Measurements from ENCODE around the gene CDY1B. TPM values are rescaled to one million over a fixed set of nuclear protein-coding genes. Genes with fewer than 3 reads are reported as not detected.
"Not testable (repeated sequence)": the region's sequence is repeated elsewhere in the genome, so short reads cannot be mapped to it uniquely, and the experiment has no call there.

CDY1B gene, protein sequence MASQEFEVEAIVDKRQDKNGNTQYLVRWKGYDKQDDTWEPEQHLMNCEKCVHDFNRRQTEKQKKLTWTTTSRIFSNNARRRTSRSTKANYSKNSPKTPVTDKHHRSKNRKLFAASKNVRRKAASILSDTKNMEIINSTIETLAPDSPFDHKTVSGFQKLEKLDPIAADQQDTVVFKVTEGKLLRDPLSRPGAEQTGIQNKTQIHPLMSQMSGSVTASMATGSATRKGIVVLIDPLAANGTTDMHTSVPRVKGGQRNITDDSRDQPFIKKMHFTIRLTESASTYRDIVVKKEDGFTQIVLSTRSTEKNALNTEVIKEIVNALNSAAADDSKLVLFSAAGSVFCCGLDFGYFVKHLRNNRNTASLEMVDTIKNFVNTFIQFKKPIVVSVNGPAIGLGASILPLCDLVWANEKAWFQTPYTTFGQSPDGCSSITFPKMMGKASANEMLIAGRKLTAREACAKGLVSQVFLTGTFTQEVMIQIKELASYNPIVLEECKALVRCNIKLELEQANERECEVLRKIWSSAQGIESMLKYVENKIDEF
- total RNA-seq, result not detected
- polyA plus RNA-seq, result not detected
- long read RNA-seq, donor 1, result 0 reads
- long read RNA-seq, donor 2, result 0 reads

DNA sequence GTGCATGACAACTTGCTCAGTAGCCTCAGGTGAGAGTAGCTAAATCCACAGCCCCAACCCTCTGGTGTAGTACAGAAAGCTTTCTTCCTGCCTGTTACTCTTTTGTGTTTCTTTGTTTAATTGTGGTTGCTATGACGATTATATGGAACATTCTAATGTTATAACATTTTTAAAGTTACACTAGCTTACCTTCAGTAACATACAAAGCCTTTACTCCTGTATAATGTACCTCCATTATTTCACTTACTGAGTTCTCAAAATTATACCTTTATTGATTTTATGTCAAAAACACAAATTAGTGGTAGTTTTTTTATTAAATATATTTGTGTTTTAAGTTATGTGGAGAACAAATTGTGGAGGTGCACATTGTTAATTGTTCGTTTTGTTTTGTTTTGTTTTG, at the start of gene CDY1B:
Gene CDY1B, minus strand, starts transcription at position 101 of the 400 bp plus-strand sequence. CDS start 331 bp downstream, outside the sequence.
- H3K36me3 ChIP-seq (ENCODE audit: control insufficient read depth in 1 of 2, insufficient read depth in 2 of 2, low read length in 1 of 2); H3K27ac ChIP-seq (ENCODE audit: low read depth in 1 of 2, low read length in 2 of 2); ATAC-seq (ENCODE audit: low FRiP score); H3K27me3 ChIP-seq (ENCODE audit: control insufficient read depth in 1 of 2, insufficient read depth in 2 of 2, low read length in 1 of 2); intact Hi-C loops (cut with DNase I); H3K4me3 ChIP-seq (ENCODE audit: low read length in 2 of 2); H3K9me3 ChIP-seq (ENCODE audit: control insufficient read depth, low read length); H3K4me1 ChIP-seq (ENCODE audit: control insufficient read depth in 1 of 2, insufficient read depth in 2 of 2, low read length in 2 of 2); DNase-seq: not testable (repeated sequence)
- WGBS, 2 donors, result no CpG with 5 or more reads among the region's 2 CpGs

- intact Hi-C loops (cut with DNase I); H3K4me3 ChIP-seq (ENCODE audit: low read length in 2 of 2); H3K36me3 ChIP-seq (ENCODE audit: control insufficient read depth in 1 of 2, insufficient read depth in 2 of 2, low read length in 1 of 2); DNase-seq; ATAC-seq (ENCODE audit: low FRiP score); H3K4me1 ChIP-seq (ENCODE audit: control insufficient read depth in 1 of 2, insufficient read depth in 2 of 2, low read length in 2 of 2); H3K27me3 ChIP-seq (ENCODE audit: control insufficient read depth in 1 of 2, insufficient read depth in 2 of 2, low read length in 1 of 2); H3K27ac ChIP-seq (ENCODE audit: low read depth in 1 of 2, low read length in 2 of 2); H3K9me3 ChIP-seq (ENCODE audit: control insufficient read depth, low read length): not testable (repeated sequence)
These were observed 1.7 kb upstream of the CDY1B start for GRCh38 chrY:24049525-24049924.

- no CpG with 5 or more reads among the region's 3 CpGs for WGBS, 2 donors
- H3K9me3 ChIP-seq (ENCODE audit: control insufficient read depth, low read length); H3K27me3 ChIP-seq (ENCODE audit: control insufficient read depth in 1 of 2, insufficient read depth in 2 of 2, low read length in 1 of 2); H3K4me3 ChIP-seq (ENCODE audit: low read length in 2 of 2); intact Hi-C loops (cut with DNase I); ATAC-seq (ENCODE audit: low FRiP score); H3K4me1 ChIP-seq (ENCODE audit: control insufficient read depth in 1 of 2, insufficient read depth in 2 of 2, low read length in 2 of 2); H3K36me3 ChIP-seq (ENCODE audit: control insufficient read depth in 1 of 2, insufficient read depth in 2 of 2, low read length in 1 of 2); H3K27ac ChIP-seq (ENCODE audit: low read depth in 1 of 2, low read length in 2 of 2); DNase-seq: not testable (repeated sequence)
These were observed 4.6 kb downstream of the CDY1B start for GRCh38 chrY:24043209-24043608.

GRCh38 chrY:24039008-24039718, 8.7 kb downstream of the CDY1B start:
- H3K27ac ChIP-seq (ENCODE audit: low read depth in 1 of 2, low read length in 2 of 2); ATAC-seq (ENCODE audit: low FRiP score); intact Hi-C loops (cut with DNase I); H3K4me3 ChIP-seq (ENCODE audit: low read length in 2 of 2); H3K9me3 ChIP-seq (ENCODE audit: control insufficient read depth, low read length); H3K27me3 ChIP-seq (ENCODE audit: control insufficient read depth in 1 of 2, insufficient read depth in 2 of 2, low read length in 1 of 2); DNase-seq; H3K36me3 ChIP-seq (ENCODE audit: control insufficient read depth in 1 of 2, insufficient read depth in 2 of 2, low read length in 1 of 2); H3K4me1 ChIP-seq (ENCODE audit: control insufficient read depth in 1 of 2, insufficient read depth in 2 of 2, low read length in 2 of 2): not testable (repeated sequence)
- no CpG with 5 or more reads among the region's 4 CpGs for WGBS, 2 donors

GRCh38 chrY:24026212-24027103, 21.4 kb downstream of the CDY1B start:
- ATAC-seq (ENCODE audit: low FRiP score); H3K4me1 ChIP-seq (ENCODE audit: control insufficient read depth in 1 of 2, insufficient read depth in 2 of 2, low read length in 2 of 2); H3K27ac ChIP-seq (ENCODE audit: low read depth in 1 of 2, low read length in 2 of 2); H3K36me3 ChIP-seq (ENCODE audit: control insufficient read depth in 1 of 2, insufficient read depth in 2 of 2, low read length in 1 of 2); H3K4me3 ChIP-seq (ENCODE audit: low read length in 2 of 2); intact Hi-C loops (cut with DNase I); DNase-seq; H3K9me3 ChIP-seq (ENCODE audit: control insufficient read depth, low read length); H3K27me3 ChIP-seq (ENCODE audit: control insufficient read depth in 1 of 2, insufficient read depth in 2 of 2, low read length in 1 of 2): not testable (repeated sequence)
- WGBS, 2 donors, result no CpG with 5 or more reads among the region's 9 CpGs

All from aorta (tissue), 5 donors.